HG03354 (cell line): ENCODE measurements around the gene RTBDN.
"Not testable (repeated sequence)": the region's sequence is repeated elsewhere in the genome, so short reads cannot be mapped to it uniquely, and the experiment has no call there.

ENCODE experiments used
- ATAC-seq: cut with Tn5 transposase; IDR thresholded peaks from one replicate; pipeline ENCODE4 v1.9.1; 2021; ENCODE audit warnings: mild to moderate bottlenecking; ENCODE audit not compliant: unreplicated experiment, poor library complexity, severe bottlenecking

Gene RTBDN

DNA sequence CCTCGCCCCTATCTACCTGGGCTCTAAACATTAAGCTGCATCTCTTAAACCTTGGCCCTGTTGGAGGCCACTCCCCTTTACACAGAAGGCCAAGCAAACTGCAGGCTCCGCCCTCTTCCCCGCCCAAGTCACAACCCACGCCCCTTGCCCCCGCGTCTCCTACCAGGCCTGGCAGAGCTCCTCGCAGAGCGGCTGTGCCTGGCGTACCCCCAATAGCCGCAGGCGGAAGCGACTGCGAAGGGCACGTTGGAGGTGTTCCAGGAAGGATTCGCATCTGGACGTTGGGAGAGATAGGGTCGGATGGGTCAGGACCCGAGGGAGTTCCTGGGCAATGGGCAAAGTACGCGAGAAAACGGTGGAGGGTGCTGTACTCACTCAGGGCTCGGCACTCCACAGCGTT lies 5.9 kb downstream of the RTBDN start:
- ATAC-seq = no peak

DNA sequence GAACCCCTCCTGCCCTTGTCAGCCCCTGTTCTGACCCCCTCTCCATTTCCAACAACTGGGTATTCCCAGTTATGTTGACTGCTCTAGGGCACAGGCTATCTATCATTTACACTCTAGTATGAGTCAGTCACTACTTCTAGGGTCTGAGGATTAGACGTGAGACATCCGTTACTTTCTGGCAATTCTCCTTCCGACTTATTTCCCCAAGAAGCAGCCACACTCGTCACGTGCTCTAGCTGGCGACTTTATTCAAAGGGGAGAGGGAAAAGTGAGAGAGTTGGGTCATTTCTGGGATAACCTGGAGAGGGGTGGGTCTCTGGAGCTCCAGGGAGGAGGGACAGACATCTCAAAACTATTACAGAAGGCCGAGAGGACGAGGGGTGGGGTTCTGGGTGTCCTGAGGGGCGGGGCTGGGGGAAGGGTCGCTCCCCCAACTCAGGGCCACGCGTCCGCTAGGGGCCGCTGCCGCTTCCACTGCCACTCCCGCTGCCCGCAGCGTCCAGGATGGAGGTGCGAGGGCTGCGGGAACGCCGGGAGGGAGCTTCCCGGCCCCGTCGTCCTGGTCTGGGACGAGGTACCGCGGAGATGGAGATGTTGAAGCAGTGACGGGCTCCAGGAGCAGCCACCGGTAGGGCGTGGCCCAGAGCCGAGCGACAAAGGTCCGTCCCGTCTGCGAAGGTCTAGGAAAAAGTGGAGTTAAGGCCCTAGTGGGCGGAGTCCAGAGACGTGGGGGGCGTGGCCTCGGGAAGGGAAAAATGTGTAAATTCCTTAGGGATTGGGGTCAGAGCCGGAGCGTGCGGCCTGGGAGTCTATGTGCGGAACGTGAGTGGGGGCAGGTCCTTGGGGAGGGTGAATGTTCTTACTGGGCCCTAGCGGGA lies 8.9 kb downstream of the RTBDN start:
- no peak for ATAC-seq

- ATAC-seq = no peak
These were observed 12.6 kb downstream of the RTBDN start for GRCh38 chr19:12821761-12822160.

DNA sequence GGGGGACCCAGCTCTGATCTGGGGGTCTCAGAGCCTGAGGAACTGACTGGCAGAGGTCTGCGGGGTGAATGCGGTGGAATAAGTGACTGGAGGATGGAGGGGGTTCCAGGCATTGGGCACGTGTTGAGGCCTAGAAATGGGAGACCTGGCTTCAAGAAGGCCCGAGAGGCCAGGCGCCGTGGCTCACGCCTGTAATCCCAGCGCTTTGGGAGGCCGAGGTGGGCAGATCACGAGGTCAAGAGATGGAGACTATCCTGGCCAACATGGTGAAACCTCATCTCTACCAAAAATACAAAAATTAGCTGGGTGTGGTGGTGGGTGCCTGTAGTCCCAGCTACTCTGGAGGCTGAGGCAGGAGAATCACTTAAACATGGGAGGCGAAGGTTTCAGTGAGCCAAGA lies 16.6 kb downstream of the RTBDN start:
- not testable (repeated sequence) for ATAC-seq

- ATAC-seq = not testable (repeated sequence)
These were observed 17.2 kb downstream of the RTBDN start for GRCh38 chr19:12817188-12817587.

DNA sequence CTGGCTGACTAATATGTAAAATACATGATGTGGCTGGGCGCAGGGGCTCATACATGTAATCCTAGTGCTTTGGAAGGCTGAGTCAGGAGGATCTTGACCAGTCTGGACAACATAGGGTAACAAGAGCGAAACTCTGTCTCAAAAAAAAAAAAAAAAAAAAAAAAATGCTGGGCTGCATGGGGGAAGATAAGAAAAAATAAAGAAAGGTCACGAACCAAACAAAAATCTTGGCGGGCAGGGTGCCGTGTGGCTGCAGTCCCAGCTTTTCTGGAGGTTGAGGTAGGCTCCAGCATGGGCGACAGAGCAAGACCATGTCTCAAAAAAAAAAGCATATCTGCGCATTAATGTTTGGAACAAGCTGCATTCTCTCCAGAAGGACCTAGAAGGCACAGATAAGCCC lies 19.3 kb downstream of the RTBDN start:
- ATAC-seq = no peak

GRCh38 chr19:12806242-12807081 lies 27.9 kb downstream of the RTBDN start, which contains the start of gene RNASEH2A:
RNASEH2A (plus strand) TSS chr19:12806584; CDS start chr19:12806674, 90 bp downstream.
- peak; percentile 75 for ATAC-seq

DNA sequence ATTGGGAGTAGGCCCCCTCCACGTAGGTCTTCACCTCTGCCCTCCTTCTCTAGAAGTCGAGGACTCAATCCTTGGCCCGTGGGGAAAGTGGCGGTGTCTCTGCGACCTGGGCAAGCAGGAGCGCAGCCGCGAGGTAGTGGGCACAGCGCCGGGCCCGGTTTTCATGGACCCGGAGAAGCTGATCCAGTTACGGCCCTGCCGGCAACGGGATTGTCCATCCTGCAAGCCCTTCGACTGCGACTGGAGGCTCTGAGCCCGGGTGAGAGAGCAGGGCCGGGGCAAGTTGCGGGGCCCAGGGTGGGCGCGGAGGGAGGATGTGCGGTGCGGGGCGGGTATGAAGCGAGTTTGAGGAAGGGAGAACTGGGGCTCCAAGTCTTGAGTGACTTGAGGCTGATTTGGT lies 30.3 kb downstream of the RTBDN start:
- no peak for ATAC-seq

DNA sequence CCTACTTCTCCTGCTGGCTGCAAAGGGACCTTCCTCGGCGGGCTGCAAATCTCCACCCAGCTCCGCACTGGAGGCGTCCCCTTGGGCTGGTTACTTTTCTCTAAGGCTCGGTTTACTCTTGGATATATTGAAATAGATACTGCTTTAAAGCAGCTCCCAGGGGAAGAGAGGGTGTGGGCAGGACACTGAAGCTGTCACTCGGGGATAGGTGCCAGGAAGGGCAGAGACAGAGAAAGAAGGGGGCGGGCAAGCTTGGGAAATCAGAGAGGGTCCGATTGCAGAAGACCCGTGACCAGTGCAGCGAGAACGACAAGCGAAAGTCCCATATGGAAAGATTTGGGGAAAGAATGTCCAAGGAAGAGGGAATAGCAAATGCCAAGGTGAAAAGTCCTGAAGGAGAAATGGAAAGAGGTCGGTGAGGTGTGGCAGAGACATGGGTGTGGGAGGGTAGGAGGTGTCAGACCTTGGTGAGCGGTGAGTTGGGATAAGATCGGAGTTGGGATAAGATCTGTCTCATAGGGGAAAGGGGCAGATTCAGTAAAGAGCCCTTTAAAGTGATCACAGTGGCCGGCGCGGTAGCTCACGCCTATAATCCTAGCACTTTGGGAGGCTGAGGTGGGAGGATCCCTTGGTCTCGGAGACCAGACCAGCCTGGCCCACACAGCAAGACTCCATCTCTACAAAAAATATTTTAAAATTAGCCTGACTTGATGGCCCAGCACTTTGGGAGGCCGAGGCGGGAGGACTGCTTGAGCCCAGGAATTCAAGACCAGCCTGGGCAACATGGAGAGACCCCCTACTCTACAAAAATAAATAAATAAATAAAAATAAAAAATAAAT lies 31.9 kb downstream of the RTBDN start:
- ATAC-seq = no peak

GRCh38 chr19:12801466-12802266 lies 32.7 kb downstream of the RTBDN start, which contains the start of the genes PRDX2 and THSD8:
PRDX2 (minus strand) TSS chr19:12801800; CDS start chr19:12801261, 539 bp downstream.
THSD8 (plus strand) TSS chr19:12802069; CDS start chr19:12802072, 3 bp downstream.
- peak; percentile 38 for ATAC-seq

DNA sequence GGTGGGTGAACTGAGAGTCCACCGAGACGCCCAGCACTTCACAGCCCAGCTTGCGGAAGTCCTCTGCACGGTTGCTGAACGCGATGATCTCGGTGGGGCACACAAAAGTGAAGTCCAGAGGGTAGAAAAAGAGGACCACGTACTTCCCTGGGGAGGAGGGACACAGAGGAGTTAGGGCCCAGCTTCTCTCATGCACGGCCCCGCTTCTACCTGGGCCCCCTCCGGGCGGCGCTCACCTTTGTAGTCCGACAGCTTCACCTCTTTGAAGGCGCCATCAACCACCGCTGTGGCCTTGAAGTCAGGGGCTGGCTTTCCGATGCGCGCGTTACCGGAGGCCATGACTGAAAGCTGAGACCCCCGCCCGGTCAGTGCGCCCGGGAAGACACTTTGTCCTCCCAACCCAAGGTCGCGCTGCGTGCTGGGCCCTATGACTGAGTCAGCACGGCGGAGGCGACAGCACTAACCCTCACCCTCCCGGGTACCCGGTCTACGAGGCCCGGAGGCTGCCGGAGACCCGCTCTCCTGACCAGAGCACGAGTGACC lies 33.4 kb downstream of the RTBDN start:
- ATAC-seq = no peak

DNA sequence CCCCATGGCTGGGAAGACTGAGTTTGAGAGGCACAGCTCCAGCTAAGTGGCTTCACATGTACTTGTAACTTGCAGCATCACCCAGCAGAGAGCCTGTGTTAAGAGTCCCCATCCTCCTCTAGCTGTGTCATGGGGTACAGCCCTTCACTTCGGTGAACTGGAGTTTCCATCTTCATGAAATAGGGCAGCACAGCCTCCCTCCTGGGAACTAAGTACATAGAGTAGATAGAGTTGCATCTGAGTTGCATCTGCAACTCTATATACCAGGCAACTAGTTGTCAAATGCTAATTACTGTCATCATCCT lies 34.0 kb downstream of the RTBDN start:
- ATAC-seq = no peak

GRCh38 chr19:12799742-12800465 lies 34.5 kb downstream of the RTBDN start:
- no peak for ATAC-seq

GRCh38 chr19:12797607-12798006 lies 36.8 kb downstream of the RTBDN start:
- not testable (repeated sequence) for ATAC-seq

DNA sequence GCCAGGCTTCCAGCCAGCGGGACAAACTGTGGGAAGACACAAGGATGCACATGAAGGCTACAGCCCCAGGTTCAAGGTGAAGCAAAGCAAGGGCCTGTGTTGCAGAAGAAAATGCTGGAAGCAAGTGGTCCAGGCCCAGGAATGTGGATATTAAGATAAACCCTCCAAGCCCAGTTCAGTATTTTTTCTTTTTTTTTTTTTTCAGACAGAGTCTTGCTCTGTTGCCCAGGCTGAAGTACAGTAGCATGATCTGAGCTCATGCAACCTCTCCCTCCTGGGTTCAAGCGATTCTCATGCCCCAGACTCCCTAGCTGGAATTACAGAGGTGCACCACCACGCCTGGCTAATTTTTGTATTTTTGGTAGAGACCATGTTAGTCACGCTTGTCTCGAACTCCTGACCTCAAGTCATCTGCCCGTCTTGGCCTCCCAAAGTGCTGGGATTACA lies 37.2 kb downstream of the RTBDN start:
- no peak for ATAC-seq

DNA sequence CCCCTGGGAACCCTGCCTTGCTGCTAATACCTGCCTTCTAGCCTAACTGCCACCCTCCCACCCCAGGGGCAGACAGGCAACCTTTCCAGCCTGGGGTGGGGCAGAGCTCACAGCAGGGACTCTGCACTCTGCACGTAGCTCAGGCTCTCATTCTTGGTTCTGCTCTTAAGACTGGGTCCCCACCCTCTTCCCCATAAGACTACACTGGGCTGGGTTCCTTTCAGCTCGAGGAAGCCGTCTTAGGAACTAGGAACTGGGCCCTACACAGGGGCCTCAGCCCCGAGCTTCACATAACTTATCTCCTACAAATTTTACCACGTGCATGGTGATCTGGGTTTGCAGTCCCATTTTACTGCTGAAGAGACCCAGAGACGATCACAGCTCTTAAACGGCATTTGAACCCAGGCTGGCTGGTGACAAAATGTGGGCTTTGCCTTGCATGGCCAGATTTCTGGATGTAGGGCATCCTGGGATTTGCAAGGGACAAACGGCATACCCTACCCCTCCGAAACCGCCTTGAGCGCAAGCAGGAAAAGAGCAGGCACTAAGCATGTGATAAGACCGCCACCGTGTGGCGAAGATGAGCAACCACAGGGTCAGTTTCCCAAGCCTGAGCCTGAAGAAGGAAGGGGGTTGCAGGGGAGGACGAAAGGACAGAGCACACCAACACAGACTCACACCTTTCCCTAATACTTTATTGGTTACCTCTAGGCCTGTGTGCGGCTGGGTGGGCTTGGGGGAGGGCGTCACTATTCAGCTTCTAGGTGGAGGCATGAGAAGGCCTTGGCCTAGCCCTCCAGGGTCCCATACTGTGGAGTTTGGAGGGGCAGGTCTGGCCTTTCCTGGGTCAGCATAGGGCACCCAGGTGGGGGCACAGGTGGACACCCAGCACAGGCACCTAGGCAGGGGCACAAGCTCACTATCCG lies 38.0 kb downstream of the RTBDN start:
- no peak for ATAC-seq

DNA sequence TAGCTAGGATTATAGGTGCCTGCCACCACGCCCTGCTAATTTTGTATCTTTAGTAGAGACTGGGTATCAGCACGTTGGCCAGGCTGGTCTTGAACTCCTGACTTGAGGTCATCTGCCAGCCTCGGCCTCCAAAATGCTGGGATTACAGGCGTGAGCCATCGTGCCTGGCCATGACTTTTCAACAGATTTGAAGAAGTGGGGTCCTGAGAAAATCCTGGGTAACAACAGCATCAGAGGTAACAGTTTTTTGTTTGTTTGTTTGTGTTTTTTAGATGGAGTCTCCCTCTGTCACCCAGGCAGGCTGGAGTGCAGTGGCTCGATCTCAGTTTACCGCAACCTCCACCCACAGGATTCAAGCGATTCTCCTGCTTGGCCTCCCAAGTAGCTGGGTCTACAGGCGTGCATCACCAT lies 39.4 kb downstream of the RTBDN start:
- ATAC-seq = no peak
